SU-DHL-6 (cell line): Measurements from ENCODE around the gene HJV.

Source experiments
- H2AFZ ChIP-seq: fragments of 200-600 bp; sonication (generic); 2 replicates; pipeline ENCODE4 v1.6.1; 2014; ENCODE audit warnings: low read depth, mild to moderate bottlenecking, moderate library complexity, mixed read lengths, antibody characterized with exemption, low read length; ENCODE audit not compliant: severe bottlenecking
- H3F3A ChIP-seq: fragments of 200-600 bp; shearing (Covaris generic); 2 replicates; pipeline ENCODE4 v1.6.0; 2016; ENCODE audit warnings: antibody characterized with exemption, mild to moderate bottlenecking; ENCODE audit not compliant: insufficient read depth
- H3K27ac ChIP-seq: fragments of 200-600 bp; sonication (generic); 2 replicates; pipeline ENCODE4 v1.5.1; 2016; ENCODE audit warnings: low read depth, mild to moderate bottlenecking, low read length, moderate library complexity, mixed read lengths
- H3K27me3 ChIP-seq: fragments of 200-600 bp; sonication (generic), shearing (Covaris generic); 2 replicates; pipeline ENCODE4 v1.6.0; 2014; ENCODE audit warnings: mild to moderate bottlenecking, low read length
- H3K36me3 ChIP-seq: fragments of 200-600 bp; sonication (generic); 2 replicates; pipeline ENCODE4 v1.6.1; 2014; ENCODE audit warnings: mild to moderate bottlenecking, low read length, mixed read lengths
- H3K4me2 ChIP-seq: fragments of 300-600, 200-600 bp; shearing (Covaris generic), sonication (generic); 2 replicates; pipeline ENCODE4 v1.6.0; 2014; ENCODE audit warnings: low read length, low read depth, mild to moderate bottlenecking; ENCODE audit not compliant: poor library complexity, severe bottlenecking
- H3K4me3 ChIP-seq: fragments of 200-600 bp; sonication (generic); 2 replicates; pipeline ENCODE4 v1.5.1; 2014; ENCODE audit warnings: antibody characterized with exemption, low read length, mild to moderate bottlenecking, mixed read lengths; ENCODE audit not compliant: insufficient read depth, poor library complexity, severe bottlenecking
- H3K79me2 ChIP-seq: fragments of 200-600 bp; sonication (generic); 2 replicates; pipeline ENCODE4 v1.6.1; 2014; ENCODE audit warnings: mild to moderate bottlenecking, low read length, moderate library complexity; ENCODE audit not compliant: insufficient read depth
- H3K9ac ChIP-seq: fragments of 200-600 bp; sonication (generic); 2 replicates; pipeline ENCODE4 v1.7.0; 2014; ENCODE audit warnings: mild to moderate bottlenecking, low read length
- H3K9me2 ChIP-seq: fragments of 200-600 bp; sonication (generic); replicated peaks from 2 replicates; pipeline ENCODE4 v1.6.1; 2014; ENCODE audit warnings: low read length; ENCODE audit not compliant: insufficient read depth
- H3K9me3 ChIP-seq: fragments of 200-600 bp; sonication (generic); 2 replicates; pipeline ENCODE4 v1.6.1; 2014; ENCODE audit warnings: low read length, mixed read lengths; ENCODE audit not compliant: insufficient read depth
- H4K20me1 ChIP-seq: fragments of 200-600 bp; sonication (generic); 2 replicates; pipeline ENCODE4 v1.6.1; 2014; ENCODE audit warnings: low read depth, mild to moderate bottlenecking, antibody characterized with exemption, low read length, moderate library complexity, mixed read lengths
- EZH2phosphoT487 ChIP-seq: fragments of 200-600 bp; sonication (generic), shearing (Covaris generic); conservative IDR thresholded peaks from 2 replicates; pipeline ENCODE4 v1.6.1; 2018; ENCODE audit warnings: mild to moderate bottlenecking, antibody characterized with exemption, low read length, moderate library complexity, mixed read lengths
- TF ChIP-seq, protein P1 (sequence below): fragments of 200-600 bp; sonication (generic); IDR thresholded peaks from one replicate; pipeline ENCODE4 v1.5.1; 2017; ENCODE audit warnings: antibody characterized with exemption, mild to moderate bottlenecking, low read length, moderate library complexity; ENCODE audit not compliant: insufficient read depth, poor library complexity, severe bottlenecking

HJV gene

DNA sequence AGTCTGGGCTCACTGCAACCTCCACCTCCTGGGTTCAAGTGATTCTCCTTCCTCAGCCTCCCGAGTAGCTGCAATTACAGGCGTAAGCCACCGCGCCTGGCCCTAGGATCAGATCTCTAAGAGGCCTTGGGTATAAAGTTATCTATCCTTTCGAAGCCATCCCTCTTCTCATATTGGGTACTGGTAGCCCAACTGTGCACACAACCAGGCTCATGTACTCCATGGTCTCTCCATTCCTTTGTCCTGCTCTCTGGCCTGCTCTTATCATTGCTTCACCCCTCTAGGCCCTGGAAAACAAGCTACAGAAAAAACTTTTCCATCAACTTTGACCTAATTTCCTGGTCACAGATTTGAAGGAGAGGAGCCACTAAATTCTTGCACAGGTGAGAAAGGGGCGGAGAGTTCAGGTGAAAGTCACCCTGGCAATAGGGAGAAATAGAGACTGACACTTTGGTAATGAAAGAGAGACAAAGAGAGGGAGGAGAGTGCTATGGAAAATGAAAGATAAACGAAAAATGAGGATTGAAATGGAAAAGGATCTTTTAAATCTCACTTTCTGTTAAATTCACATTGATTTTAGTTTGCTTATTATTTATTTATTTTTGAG is 31.2 kb downstream of the HJV start:
- peaks cover 39% of the 10 kb centered on the region for H3F3A ChIP-seq

DNA sequence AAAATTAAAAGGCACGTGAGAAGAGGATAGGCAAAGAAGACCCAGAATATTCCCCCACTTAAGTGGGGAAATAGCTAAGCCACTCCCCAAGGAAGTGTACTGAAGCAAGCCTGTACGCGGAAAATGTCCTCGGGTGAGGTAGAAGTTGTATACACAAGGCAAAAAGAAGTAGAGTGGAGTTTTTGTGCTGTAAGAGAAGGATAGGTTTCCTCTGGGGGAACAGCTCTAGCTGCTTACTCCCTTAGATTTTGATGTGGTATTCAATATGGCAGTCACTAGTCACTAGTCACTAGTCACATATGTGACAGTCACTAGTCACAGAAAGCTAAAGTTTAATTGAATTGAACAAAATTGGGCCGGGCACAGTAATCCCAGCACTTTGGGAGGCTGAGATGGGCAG is 32.8 kb downstream of the HJV start:
- Histone ChIP-seq H3K9me3 (no peaks in the 10 kb centered on the region), H3F3A (peaks cover 24% of the 10 kb centered on the region)

More for the DNA sequence above, 31.2 kb downstream of the HJV start:
- Histone ChIP-seq H3K4me3 (no peak overlapping the region), H3K79me2 (peaks cover 4% of the 10 kb centered on the region; the same call in 1 of the 2 replicates), H3K9me3 (no peaks in the 10 kb centered on the region), H2AFZ (no peak overlapping the region), H3K9ac (no peak overlapping the region), H4K20me1 (peaks cover 5% of the 10 kb centered on the region; the same call in 1 of the 2 replicates), H3K27ac (no peak overlapping the region), H3K27me3 (no peaks in the 10 kb centered on the region), H3K9me2 (no peaks in the 10 kb centered on the region), H3K4me2 (no peak overlapping the region), H3K36me3 (peaks cover 22% of the 10 kb centered on the region)
- TF ChIP-seq, protein P1, sequence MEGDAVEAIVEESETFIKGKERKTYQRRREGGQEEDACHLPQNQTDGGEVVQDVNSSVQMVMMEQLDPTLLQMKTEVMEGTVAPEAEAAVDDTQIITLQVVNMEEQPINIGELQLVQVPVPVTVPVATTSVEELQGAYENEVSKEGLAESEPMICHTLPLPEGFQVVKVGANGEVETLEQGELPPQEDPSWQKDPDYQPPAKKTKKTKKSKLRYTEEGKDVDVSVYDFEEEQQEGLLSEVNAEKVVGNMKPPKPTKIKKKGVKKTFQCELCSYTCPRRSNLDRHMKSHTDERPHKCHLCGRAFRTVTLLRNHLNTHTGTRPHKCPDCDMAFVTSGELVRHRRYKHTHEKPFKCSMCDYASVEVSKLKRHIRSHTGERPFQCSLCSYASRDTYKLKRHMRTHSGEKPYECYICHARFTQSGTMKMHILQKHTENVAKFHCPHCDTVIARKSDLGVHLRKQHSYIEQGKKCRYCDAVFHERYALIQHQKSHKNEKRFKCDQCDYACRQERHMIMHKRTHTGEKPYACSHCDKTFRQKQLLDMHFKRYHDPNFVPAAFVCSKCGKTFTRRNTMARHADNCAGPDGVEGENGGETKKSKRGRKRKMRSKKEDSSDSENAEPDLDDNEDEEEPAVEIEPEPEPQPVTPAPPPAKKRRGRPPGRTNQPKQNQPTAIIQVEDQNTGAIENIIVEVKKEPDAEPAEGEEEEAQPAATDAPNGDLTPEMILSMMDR = no peak
- no peak for TF ChIP-seq EZH2phosphoT487

DNA sequence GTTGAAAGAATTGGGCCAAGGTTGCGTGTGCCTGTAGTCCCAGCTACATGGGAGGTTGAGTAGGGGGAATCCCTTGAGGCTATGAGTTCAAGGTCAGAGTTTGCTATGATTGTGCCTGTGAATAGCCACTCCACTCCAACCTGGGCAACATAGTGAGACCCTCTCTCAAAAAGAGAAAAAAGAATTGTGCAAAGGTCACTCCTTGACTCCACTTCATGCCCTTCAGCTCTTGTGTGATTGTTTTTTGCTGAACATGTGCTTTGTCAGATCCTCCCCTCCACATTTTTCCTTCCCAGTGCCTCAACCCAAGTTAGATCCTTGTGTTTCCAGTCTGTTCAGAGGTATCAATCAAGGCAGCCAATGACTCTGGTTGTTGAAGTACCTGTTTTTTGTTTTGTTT is 33.6 kb downstream of the HJV start:
- Histone ChIP-seq H3K27ac (no peak overlapping the region), H4K20me1 (no peaks in the 10 kb centered on the region), H3K4me2 (no peak overlapping the region), H2AFZ (no peak overlapping the region), H3K9ac (no peak overlapping the region), H3K27me3 (no peaks in the 10 kb centered on the region), H3K79me2 (no peaks in the 10 kb centered on the region), H3K9me2 (no peaks in the 10 kb centered on the region), H3K4me3 (no peak overlapping the region), H3K36me3 (no peaks in the 10 kb centered on the region), H3K9me3 (no peaks in the 10 kb centered on the region), H3F3A (peaks cover 16% of the 10 kb centered on the region)
- TF ChIP-seq, protein P1 = no peak
- no peak for TF ChIP-seq EZH2phosphoT487

More for the DNA sequence above, 32.8 kb downstream of the HJV start:
- Histone ChIP-seq H3K27me3 (no peaks in the 10 kb centered on the region), H3K79me2 (no peaks in the 10 kb centered on the region), H3K27ac (no peak overlapping the region), H3K36me3 (peaks cover 8% of the 10 kb centered on the region), H3K4me2 (no peak overlapping the region), H3K4me3 (no peak overlapping the region), H3K9me2 (no peaks in the 10 kb centered on the region), H4K20me1 (no peaks in the 10 kb centered on the region), H3K9ac (no peak overlapping the region), H2AFZ (no peak overlapping the region)
- TF ChIP-seq EZH2phosphoT487 = no peak
- TF ChIP-seq, protein P1 = no peak
